Measurements from ENCODE around the gene AIFM2.
A peak's percentile ranks its signal among the peaks of the same experiment; 100 is the strongest.

AIFM2 gene

DNA sequence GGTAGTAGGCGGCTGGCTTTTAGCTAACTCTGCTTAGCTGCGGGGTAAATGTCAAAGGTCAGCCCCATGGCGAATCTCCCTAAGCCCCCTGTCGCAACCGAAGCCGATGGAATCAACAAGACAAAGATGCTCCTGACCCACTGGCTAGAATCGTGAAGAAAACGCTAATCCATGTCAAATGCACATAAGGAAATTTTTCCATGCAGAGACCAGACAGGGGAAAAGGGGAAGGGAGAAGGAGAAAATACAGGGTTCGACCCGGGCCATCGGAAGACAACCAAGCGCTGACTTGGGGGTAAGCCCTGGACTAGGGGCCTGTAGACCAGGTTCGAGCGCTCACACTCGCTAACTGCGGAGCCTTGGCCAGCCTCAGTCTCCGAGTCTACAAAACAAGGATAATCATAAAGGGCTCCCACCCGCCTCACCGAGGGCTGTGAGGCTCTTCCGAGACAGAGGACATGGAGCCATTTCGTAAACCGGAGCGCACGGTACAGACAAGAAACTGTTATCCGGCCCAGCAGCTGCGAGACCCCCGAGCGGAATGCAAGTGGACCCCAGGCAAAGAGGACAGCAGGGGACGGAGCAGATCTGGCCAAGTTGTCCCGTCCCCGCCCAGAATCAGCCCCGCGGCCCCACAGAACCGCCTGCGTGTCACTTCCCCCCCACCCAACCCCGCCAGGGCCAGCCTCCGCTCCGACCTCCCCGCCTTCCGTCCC, 37.2 kb upstream of the AIFM2 start:
- DNase-seq = no peak
- no peaks in the 10 kb centered on the region for H3K4me1 ChIP-seq
- H3K4me3 ChIP-seq (ENCODE audit: low read depth, low read length) = peak overlapping the region; percentile 98
- TF ChIP-seq, protein P1, sequence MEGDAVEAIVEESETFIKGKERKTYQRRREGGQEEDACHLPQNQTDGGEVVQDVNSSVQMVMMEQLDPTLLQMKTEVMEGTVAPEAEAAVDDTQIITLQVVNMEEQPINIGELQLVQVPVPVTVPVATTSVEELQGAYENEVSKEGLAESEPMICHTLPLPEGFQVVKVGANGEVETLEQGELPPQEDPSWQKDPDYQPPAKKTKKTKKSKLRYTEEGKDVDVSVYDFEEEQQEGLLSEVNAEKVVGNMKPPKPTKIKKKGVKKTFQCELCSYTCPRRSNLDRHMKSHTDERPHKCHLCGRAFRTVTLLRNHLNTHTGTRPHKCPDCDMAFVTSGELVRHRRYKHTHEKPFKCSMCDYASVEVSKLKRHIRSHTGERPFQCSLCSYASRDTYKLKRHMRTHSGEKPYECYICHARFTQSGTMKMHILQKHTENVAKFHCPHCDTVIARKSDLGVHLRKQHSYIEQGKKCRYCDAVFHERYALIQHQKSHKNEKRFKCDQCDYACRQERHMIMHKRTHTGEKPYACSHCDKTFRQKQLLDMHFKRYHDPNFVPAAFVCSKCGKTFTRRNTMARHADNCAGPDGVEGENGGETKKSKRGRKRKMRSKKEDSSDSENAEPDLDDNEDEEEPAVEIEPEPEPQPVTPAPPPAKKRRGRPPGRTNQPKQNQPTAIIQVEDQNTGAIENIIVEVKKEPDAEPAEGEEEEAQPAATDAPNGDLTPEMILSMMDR (IDR thresholded peaks at IDR 0.05; ENCODE audit: low read depth, low read length) = no peak
- peaks cover 11% of the 10 kb centered on the region for H3K36me3 ChIP-seq
- no peaks in the 10 kb centered on the region for H3K9me3 ChIP-seq
- no peaks in the 10 kb centered on the region for H3K27me3 ChIP-seq

- TF ChIP-seq, protein P1 (IDR thresholded peaks at IDR 0.05; ENCODE audit: low read depth, low read length) = no peak
- Histone ChIP-seq H3K4me1 (no peaks in the 10 kb centered on the region), H3K36me3 (peaks cover 14% of the 10 kb centered on the region), H3K27me3 (no peaks in the 10 kb centered on the region), H3K4me3 (ENCODE audit: low read depth, low read length) (peak overlapping the region; percentile 98), H3K9me3 (no peaks in the 10 kb centered on the region)
- DNase-seq = no peak
Measured at GRCh38 chr10:70169011-70169410, 36.4 kb upstream of the AIFM2 start.

- Histone ChIP-seq H3K4me1 (no peaks in the 10 kb centered on the region), H3K4me3 (ENCODE audit: low read depth, low read length) (no peak overlapping the region), H3K27me3 (no peaks in the 10 kb centered on the region), H3K36me3 (peaks cover 14% of the 10 kb centered on the region), H3K9me3 (no peaks in the 10 kb centered on the region)
- TF ChIP-seq, protein P1 (IDR thresholded peaks at IDR 0.05; ENCODE audit: low read depth, low read length) = no peak
- no peak for DNase-seq
Measured at GRCh38 chr10:70167246-70167645, 34.6 kb upstream of the AIFM2 start.

GRCh38 chr10:70166394-70166793, 33.8 kb upstream of the AIFM2 start:
- Histone ChIP-seq H3K27me3 (no peaks in the 10 kb centered on the region), H3K4me3 (ENCODE audit: low read depth, low read length) (no peak overlapping the region), H3K4me1 (no peaks in the 10 kb centered on the region), H3K9me3 (no peaks in the 10 kb centered on the region), H3K36me3 (peaks cover 14% of the 10 kb centered on the region)
- TF ChIP-seq, protein P1 (IDR thresholded peaks at IDR 0.05; ENCODE audit: low read depth, low read length) = no peak
- no peak for DNase-seq

DNA sequence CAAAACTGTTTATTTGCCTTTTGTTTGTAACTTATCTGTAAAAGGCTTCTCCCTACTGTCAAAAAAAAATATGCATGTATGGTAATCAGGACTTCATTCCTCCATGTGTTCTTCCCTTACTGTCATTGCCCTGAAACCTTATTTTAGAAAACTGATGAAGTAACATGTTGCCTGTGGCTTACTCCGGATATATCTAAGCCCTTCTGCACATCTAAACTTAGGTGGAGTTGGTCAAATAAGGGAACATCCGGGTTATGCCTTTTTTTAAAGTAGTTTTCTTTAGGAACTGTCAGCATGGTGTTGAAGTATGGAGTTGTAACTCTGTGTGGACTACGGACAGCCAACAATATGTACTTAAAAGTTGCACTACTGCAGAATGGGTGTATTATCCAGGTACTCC, 31.5 kb upstream of the AIFM2 start:
- Histone ChIP-seq H3K36me3 (peaks cover 24% of the 10 kb centered on the region), H3K4me1 (no peaks in the 10 kb centered on the region)

DNA sequence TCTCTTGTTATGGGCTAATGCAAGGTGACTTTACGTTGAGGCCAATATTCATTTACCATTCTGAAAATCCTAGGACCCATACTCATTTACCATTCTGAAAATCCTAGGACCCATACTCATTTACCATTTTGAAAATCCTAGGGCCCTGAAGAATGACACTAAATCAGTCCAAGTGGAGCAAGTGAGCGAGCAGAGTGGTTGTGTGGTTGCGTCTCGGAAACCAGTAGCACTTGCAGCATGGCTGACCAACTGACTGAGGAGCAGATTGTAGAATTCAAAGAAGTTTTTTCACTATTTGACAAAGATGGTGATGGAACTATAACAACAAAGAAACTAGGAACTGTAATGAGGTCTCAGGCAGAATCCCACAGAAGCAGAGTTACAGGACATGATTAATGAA, 30.8 kb upstream of the AIFM2 start:
- no peak for DNase-seq
- Histone ChIP-seq H3K4me3 (ENCODE audit: low read depth, low read length) (no peak overlapping the region), H3K4me1 (no peaks in the 10 kb centered on the region), H3K36me3 (peaks cover 24% of the 10 kb centered on the region), H3K9me3 (no peaks in the 10 kb centered on the region), H3K27me3 (no peaks in the 10 kb centered on the region)
- TF ChIP-seq, protein P1 (IDR thresholded peaks at IDR 0.05; ENCODE audit: low read depth, low read length) = no peak

More for the DNA sequence above, 31.5 kb upstream of the AIFM2 start:
- no peak overlapping the region for H3K4me3 ChIP-seq (ENCODE audit: low read depth, low read length)
- DNase-seq = no peak
- no peaks in the 10 kb centered on the region for H3K27me3 ChIP-seq
- H3K9me3 ChIP-seq = no peaks in the 10 kb centered on the region
- TF ChIP-seq, protein P1 (IDR thresholded peaks at IDR 0.05; ENCODE audit: low read depth, low read length) = no peak

Measured in BE2C (cell line).